SH-SY5Y (cell line): ENCODE results near the gene EBF3.

Experiments
- GATA2 ChIP-seq: IDR thresholded peaks from 2 replicates; pipeline ENCODE4 v1.6.1; 2011; ENCODE audit warnings: mild to moderate bottlenecking, low read depth, low read length
- GATA3 ChIP-seq: IDR thresholded peaks from 2 replicates; pipeline ENCODE4 v1.6.1; 2011; ENCODE audit warnings: low read depth, mild to moderate bottlenecking, low read length, moderate library complexity

The EBF3 gene

GRCh38 chr10:129963641-129964501, at the start of gene EBF3:
EBF3 (minus strand) TSS chr10:129964274; CDS start chr10:129963768, 506 bp downstream.
- TF ChIP-seq GATA3 (no peak), GATA2 (no peak)

GRCh38 chr10:130013335-130014262, 49.5 kb upstream of the EBF3 start:
- no peak for TF ChIP-seq GATA2
- TF ChIP-seq GATA3 = no peak

- no peak for TF ChIP-seq GATA2
- no peak for TF ChIP-seq GATA3
Measured at GRCh38 chr10:130012129-130012528, 48.1 kb upstream of the EBF3 start.

- TF ChIP-seq GATA2 (no peak), GATA3 (no peak)
Measured at GRCh38 chr10:130010653-130011052, 46.6 kb upstream of the EBF3 start.

- TF ChIP-seq GATA3 = no peak
- no peak for TF ChIP-seq GATA2
Measured at GRCh38 chr10:130009228-130009627, 45.2 kb upstream of the EBF3 start.

GRCh38 chr10:130003787-130004613, 39.9 kb upstream of the EBF3 start:
- TF ChIP-seq GATA3 (no peak), GATA2 (no peak)

GRCh38 chr10:130003166-130003565, 39.1 kb upstream of the EBF3 start:
- TF ChIP-seq GATA3 = no peak
- TF ChIP-seq GATA2 = no peak

GRCh38 chr10:130002606-130003005, 38.5 kb upstream of the EBF3 start:
- TF ChIP-seq GATA3 (no peak), GATA2 (no peak)

GRCh38 chr10:130000918-130001317, 36.8 kb upstream of the EBF3 start:
- TF ChIP-seq GATA3 = no peak
- no peak for TF ChIP-seq GATA2

GRCh38 chr10:129999140-129999539, 35.1 kb upstream of the EBF3 start:
- TF ChIP-seq GATA3 (no peak), GATA2 (no peak)

GRCh38 chr10:129993621-129994020, 29.5 kb upstream of the EBF3 start:
- no peak for TF ChIP-seq GATA3
- TF ChIP-seq GATA2 = no peak

GRCh38 chr10:129992356-129992755, 28.3 kb upstream of the EBF3 start:
- no peak for TF ChIP-seq GATA3
- TF ChIP-seq GATA2 = no peak

- TF ChIP-seq GATA2 (no peak), GATA3 (no peak)
Measured at GRCh38 chr10:129982825-129983224, 18.8 kb upstream of the EBF3 start.

GRCh38 chr10:129978980-129979379, 14.9 kb upstream of the EBF3 start:
- TF ChIP-seq GATA2 (no peak), GATA3 (no peak)

- TF ChIP-seq GATA2 (no peak), GATA3 (no peak)
Measured at GRCh38 chr10:129978322-129978721, 14.2 kb upstream of the EBF3 start.
